HepG2 (cell line): ENCODE data around the gene NRP1. TPM values are rescaled to one million over a fixed set of nuclear protein-coding genes. Genes with fewer than 3 reads are reported as not detected.
A peak's percentile ranks its signal among the peaks of the same experiment; 100 is the strongest.

Source experiments
- HIC2 ChIP-seq: sonication (generic); formaldehyde crosslinking; IDR thresholded peaks from 2 replicates; pipeline ENCODE4 v1.9.0; 2022; ENCODE audit warnings: low read depth, missing genetic modification reagents
- HNRNPLL ChIP-seq: fragments of 200-400 bp; formaldehyde crosslinking; IDR thresholded peaks from 2 replicates; pipeline ENCODE4 v1.6.1; 2017; ENCODE audit warnings: mild to moderate bottlenecking, low read depth, low read length; ENCODE audit not compliant: poor library complexity, severe bottlenecking
- IRX3 ChIP-seq: sonication (generic); formaldehyde crosslinking; IDR thresholded peaks from 2 replicates; pipeline ENCODE4 v1.8.1; 2023; ENCODE audit warnings: mild to moderate bottlenecking, low read depth, missing genetic modification reagents, borderline replicate concordance
- MYC ChIP-seq: sonication (generic); formaldehyde crosslinking; IDR thresholded peaks from 2 replicates; pipeline ENCODE4 v1.9.0; 2021; ENCODE audit warnings: missing genetic modification reagents, borderline replicate concordance
- SALL1 ChIP-seq: sonication (generic); formaldehyde crosslinking; IDR thresholded peaks from 2 replicates; pipeline ENCODE4 v1.8.0; 2022; ENCODE audit warnings: mild to moderate bottlenecking, missing genetic modification reagents
- SETDB1 ChIP-seq: sonication (generic); formaldehyde crosslinking; IDR thresholded peaks from 2 replicates; pipeline ENCODE4 v1.5.1; 2020; ENCODE audit warnings: missing genetic modification reagents, mild to moderate bottlenecking, borderline replicate concordance
- SIN3A ChIP-seq: IDR thresholded peaks from 2 replicates; pipeline ENCODE4 v1.6.1; 2011; ENCODE audit warnings: low read depth, mild to moderate bottlenecking, control low read depth, low read length, borderline replicate concordance
- TBX2 ChIP-seq: sonication (generic); formaldehyde crosslinking; IDR thresholded peaks from 2 replicates; pipeline ENCODE4 v1.5.0; 2020; ENCODE audit warnings: missing genetic modification reagents, mild to moderate bottlenecking, borderline replicate concordance
- ZNF101 ChIP-seq: sonication (generic); formaldehyde crosslinking; IDR thresholded peaks from 2 replicates; pipeline ENCODE4 v1.4.0; 2020; ENCODE audit warnings: mild to moderate bottlenecking, low read depth, missing genetic modification reagents, borderline replicate concordance
- ZNF121 ChIP-seq: sonication (generic); formaldehyde crosslinking; IDR thresholded peaks from 2 replicates; pipeline ENCODE4 v1.5.0; 2020; ENCODE audit warnings: mild to moderate bottlenecking, missing genetic modification reagents
- ZNF253 ChIP-seq: sonication (generic); formaldehyde crosslinking; IDR thresholded peaks from 2 replicates; pipeline ENCODE4 v1.8.0; 2022; ENCODE audit warnings: mild to moderate bottlenecking, missing genetic modification reagents, borderline replicate concordance
- ZNF543 ChIP-seq: sonication (generic); formaldehyde crosslinking; IDR thresholded peaks from 2 replicates; pipeline ENCODE4 v1.4.0; 2020; ENCODE audit warnings: mild to moderate bottlenecking, missing genetic modification reagents
- ZNF563 ChIP-seq: sonication (generic); formaldehyde crosslinking; IDR thresholded peaks from 2 replicates; pipeline ENCODE4 v1.8.0; 2022; ENCODE audit warnings: mild to moderate bottlenecking, moderate library complexity, missing genetic modification reagents
- ZNF615 ChIP-seq: sonication (generic); formaldehyde crosslinking; IDR thresholded peaks from 2 replicates; pipeline ENCODE4 v1.5.0; 2020; ENCODE audit warnings: mild to moderate bottlenecking, missing genetic modification reagents, borderline replicate concordance
- ZNF7 ChIP-seq: IDR thresholded peaks from 2 replicates; pipeline ENCODE4 v1.6.1; 2016; ENCODE audit warnings: missing biosample characterization, missing genetic modification reagents
- ZNF703 ChIP-seq: sonication (generic); formaldehyde crosslinking; IDR thresholded peaks from 2 replicates; pipeline ENCODE4 v1.5.1; 2020; ENCODE audit warnings: missing genetic modification reagents, mild to moderate bottlenecking, moderate library complexity, borderline replicate concordance
- polyA plus RNA-seq, 8 experiments: library from polyadenylated mRNA; depleted of rRNA in 3 of 8; stranded (reverse) in 7 of 8; unstranded in 1 of 8; fragments of >200 nt; fragmentation: Illumina TruSeq in 4 of 8; extraction: Trizol in 4 of 8; gene quantifications; 2 replicates each; pipeline versions ENCODE4 v1.2.1 to v1.2.3, GENCODE V29; 2011 to 2016; ENCODE audit warnings: low read depth in 4 of 8, missing spikeins in 1 of 8, mixed read lengths in 1 of 8; ENCODE audit not compliant: insufficient read depth in 1 of 8
- total RNA-seq, 5 experiments: library from RNA; depleted of rRNA; stranded (reverse); fragments of >200 nt; fragmentation: Illumina TruSeq; extraction: Trizol; gene quantifications; 2 replicates each; pipeline ENCODE4 v1.2.3, GENCODE V29; 2016; ENCODE audit warnings: low read depth in 1 of 5
- TF ChIP-seq, protein P1 (sequence below): conservative IDR thresholded peaks from 2 replicates; pipeline ENCODE4 v1.6.1; 2018; ENCODE audit warnings: missing genetic modification reagents
- TF ChIP-seq, protein P2 (sequence below): sonication (generic); formaldehyde crosslinking; IDR thresholded peaks from 2 replicates; pipeline ENCODE4 v1.5.0; 2020; ENCODE audit warnings: mild to moderate bottlenecking, missing genetic modification reagents
- TF ChIP-seq, protein P3 (sequence below): sonication (generic); formaldehyde crosslinking; IDR thresholded peaks from 2 replicates; pipeline ENCODE4 v1.5.0; 2020; ENCODE audit warnings: mild to moderate bottlenecking, missing genetic modification reagents, moderate library complexity
- TF ChIP-seq, protein P4 (sequence below): IDR thresholded peaks from 2 replicates; pipeline ENCODE4 v1.6.1; 2012; ENCODE audit warnings: inconsistent platforms

The NRP1 gene
- total and polyA plus RNA-seq, 2 of the 13 experiments (the other 11 are each of a cell fraction or from before 2014, with no cell fraction given): 5.3 to 5.8 TPM

DNA sequence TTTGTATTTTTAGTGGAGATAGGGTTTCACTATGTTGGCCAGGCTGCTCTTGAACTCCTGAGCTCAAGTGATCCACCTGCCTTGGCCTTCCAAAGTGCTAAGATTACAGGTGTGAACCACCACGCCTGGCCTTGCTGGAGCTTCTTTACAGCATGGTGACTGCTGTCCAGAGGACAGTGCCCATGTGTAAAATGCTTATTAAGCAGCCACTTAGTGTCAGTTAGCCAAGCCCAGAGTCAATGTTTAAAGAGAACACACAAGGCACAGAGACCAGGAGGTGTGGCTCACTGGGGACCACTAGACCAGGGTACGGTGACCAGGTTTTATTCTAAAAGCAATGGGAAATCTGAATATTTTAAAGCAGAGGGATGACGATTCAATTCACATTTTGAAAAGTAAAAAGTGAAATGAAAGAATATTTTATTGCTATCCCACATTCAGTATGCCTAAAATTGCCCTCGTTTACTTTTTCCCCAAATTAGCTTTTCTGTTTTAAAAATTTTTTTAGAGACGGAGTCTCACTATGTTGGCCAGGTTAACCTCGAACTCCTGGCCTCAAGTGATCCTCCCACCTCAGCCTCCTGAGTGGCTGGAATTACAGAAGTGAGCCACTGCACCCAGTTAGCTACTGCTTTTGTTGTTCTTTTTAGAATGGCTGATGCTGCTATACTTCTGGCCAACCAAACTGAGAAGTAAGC lies 172.8 kb downstream of the NRP1 start (continued):
- TF ChIP-seq, protein P1, sequence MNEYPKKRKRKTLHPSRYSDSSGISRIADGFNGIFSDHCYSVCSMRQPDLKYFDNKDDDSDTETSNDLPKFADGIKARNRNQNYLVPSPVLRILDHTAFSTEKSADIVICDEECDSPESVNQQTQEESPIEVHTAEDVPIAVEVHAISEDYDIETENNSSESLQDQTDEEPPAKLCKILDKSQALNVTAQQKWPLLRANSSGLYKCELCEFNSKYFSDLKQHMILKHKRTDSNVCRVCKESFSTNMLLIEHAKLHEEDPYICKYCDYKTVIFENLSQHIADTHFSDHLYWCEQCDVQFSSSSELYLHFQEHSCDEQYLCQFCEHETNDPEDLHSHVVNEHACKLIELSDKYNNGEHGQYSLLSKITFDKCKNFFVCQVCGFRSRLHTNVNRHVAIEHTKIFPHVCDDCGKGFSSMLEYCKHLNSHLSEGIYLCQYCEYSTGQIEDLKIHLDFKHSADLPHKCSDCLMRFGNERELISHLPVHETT (CRISPR knock-in tag): no peak
- TF ChIP-seq ZNF703 (CRISPR knock-in tag): 0 out of 2 replicates have a peak, but pooled peaks have one; percentile 25
- TF ChIP-seq SALL1 (CRISPR knock-in tag): peak; percentile 57
- 0 out of 2 replicates have a peak, but pooled peaks have one; percentile 34 for TF ChIP-seq ZNF563 (CRISPR knock-in tag)
- TF ChIP-seq ZNF121: peak; percentile 38; the same call in 1 of the 2 replicates
- TF ChIP-seq, protein P2, sequence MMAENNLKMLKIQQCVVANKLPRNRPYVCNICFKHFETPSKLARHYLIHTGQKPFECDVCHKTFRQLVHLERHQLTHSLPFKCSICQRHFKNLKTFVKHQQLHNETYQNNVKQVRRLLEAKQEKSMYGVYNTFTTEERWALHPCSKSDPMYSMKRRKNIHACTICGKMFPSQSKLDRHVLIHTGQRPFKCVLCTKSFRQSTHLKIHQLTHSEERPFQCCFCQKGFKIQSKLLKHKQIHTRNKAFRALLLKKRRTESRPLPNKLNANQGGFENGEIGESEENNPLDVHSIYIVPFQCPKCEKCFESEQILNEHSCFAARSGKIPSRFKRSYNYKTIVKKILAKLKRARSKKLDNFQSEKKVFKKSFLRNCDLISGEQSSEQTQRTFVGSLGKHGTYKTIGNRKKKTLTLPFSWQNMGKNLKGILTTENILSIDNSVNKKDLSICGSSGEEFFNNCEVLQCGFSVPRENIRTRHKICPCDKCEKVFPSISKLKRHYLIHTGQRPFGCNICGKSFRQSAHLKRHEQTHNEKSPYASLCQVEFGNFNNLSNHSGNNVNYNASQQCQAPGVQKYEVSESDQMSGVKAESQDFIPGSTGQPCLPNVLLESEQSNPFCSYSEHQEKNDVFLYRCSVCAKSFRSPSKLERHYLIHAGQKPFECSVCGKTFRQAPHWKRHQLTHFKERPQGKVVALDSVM (CRISPR knock-in tag): peak; percentile 94
- no peak for TF ChIP-seq ZNF101 (CRISPR knock-in tag)
- TF ChIP-seq TBX2 (CRISPR knock-in tag): peak; percentile 55; the same call in 1 of the 2 replicates
- TF ChIP-seq IRX3: no peak
- no peak for TF ChIP-seq SETDB1 (CRISPR knock-in tag)
- TF ChIP-seq, protein P3, sequence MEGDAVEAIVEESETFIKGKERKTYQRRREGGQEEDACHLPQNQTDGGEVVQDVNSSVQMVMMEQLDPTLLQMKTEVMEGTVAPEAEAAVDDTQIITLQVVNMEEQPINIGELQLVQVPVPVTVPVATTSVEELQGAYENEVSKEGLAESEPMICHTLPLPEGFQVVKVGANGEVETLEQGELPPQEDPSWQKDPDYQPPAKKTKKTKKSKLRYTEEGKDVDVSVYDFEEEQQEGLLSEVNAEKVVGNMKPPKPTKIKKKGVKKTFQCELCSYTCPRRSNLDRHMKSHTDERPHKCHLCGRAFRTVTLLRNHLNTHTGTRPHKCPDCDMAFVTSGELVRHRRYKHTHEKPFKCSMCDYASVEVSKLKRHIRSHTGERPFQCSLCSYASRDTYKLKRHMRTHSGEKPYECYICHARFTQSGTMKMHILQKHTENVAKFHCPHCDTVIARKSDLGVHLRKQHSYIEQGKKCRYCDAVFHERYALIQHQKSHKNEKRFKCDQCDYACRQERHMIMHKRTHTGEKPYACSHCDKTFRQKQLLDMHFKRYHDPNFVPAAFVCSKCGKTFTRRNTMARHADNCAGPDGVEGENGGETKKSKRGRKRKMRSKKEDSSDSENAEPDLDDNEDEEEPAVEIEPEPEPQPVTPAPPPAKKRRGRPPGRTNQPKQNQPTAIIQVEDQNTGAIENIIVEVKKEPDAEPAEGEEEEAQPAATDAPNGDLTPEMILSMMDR: no peak
- TF ChIP-seq ZNF543 (CRISPR knock-in tag): no peak
- no peak for TF ChIP-seq HIC2 (CRISPR knock-in tag)
- TF ChIP-seq, protein P4, sequence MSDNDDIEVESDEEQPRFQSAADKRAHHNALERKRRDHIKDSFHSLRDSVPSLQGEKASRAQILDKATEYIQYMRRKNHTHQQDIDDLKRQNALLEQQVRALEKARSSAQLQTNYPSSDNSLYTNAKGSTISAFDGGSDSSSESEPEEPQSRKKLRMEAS: 0 out of 2 replicates have a peak, but pooled peaks have one; percentile 10
- TF ChIP-seq MYC: no peak
- TF ChIP-seq ZNF253 (CRISPR knock-in tag): no peak
- TF ChIP-seq ZNF615 (CRISPR knock-in tag): no peak
- no peak for TF ChIP-seq ZNF7 (CRISPR knock-in tag)
- TF ChIP-seq HNRNPLL: no peak
- no peak for TF ChIP-seq SIN3A
